GM19193 (cell line): ENCODE results near the gene PASD1.

Experiments used
- POLR2A ChIP-seq: IDR thresholded peaks from 4 replicates; pipeline ENCODE4 v1.6.1; 2011; ENCODE audit not compliant: insufficient read depth, insufficient read length; ENCODE audit errors: extremely low read depth

Gene PASD1

GRCh38 chrX:151609222-151609621 lies 45.7 kb downstream of the PASD1 start:
- no peak for TF ChIP-seq POLR2A

- no peak for TF ChIP-seq POLR2A
Observed at GRCh38 chrX:151621422-151621821, 57.9 kb downstream of the PASD1 start.

DNA sequence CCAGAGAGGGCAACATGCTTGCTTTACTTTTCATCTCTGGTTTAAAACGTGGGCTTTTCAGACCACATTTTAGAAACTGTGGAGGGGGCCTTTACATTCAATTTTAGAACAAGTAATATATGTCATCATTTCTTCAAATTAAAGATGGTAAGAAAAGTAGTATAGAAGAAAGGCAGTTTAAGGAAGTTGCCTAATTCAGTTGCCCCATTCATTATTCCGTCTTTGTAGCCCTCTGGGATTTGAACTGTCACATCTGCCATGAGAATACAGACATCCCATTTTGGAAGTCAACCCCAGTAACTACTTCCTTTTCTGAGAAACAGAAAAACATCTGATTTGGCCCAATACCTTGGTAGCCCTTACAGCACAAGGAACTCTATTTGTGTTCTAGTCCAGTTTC lies 61.2 kb downstream of the PASD1 start:
- no peak for TF ChIP-seq POLR2A

DNA sequence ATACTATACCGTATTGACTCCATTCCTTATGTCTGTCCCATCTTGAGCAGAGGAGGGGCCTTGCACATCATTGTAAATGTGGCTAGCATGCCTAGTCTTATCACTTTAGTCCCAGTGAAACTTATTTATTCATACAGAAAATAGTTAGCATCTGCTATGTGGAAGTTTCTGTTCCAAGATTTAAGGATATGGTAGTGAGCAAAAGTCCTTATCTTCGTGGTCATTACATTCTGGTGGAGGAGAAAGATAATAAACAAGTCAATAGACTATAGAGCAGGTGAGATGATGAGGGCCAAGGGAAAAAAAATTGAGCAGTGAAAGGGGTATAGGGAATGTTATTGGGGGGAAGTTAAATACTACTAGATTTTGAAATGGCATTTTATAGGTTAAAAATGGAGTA lies 68.3 kb downstream of the PASD1 start:
- no peak for TF ChIP-seq POLR2A

DNA sequence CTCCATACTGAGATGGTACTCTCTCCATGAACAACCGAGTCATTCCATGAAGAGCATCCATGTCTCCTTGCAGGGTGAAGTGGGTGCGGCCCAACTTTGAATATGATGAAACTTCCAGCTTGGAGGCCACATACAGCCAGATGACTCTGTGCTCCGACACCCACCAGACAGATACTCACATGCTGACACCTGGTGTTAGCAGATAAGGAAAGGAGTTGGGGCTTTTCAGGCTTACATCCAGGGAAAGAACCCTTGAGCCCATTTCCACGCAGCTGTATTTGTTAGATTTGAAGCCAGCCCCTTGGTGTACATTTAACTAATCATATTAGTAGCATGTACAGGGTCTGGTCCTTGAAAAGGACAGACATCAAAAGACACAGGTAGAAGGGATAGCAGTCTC lies 69.7 kb downstream of the PASD1 start:
- TF ChIP-seq POLR2A, result no peak

GRCh38 chrX:151634937-151635336 lies 71.5 kb downstream of the PASD1 start:
- no peak for TF ChIP-seq POLR2A

DNA sequence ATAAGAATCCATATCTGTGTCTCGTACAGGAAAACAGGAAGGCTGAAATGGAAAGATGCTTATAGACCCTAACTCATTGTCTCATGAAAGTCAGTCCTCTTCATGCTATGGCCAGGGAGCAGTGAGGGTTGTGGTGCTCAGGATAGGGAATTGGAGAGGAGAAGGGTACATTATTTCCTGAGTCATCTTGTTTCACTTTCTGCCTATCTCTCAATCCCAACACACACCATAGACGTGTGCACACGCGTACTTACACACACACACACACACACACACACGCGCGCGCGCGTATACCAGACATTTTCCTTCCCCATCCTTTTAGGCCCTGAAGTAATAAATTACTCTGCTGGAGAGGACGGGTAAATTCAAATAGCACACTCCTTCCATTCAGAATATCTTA lies 78.1 kb downstream of the PASD1 start:
- TF ChIP-seq POLR2A, result no peak

GRCh38 chrX:151675121-151675746 lies 111.8 kb downstream of the PASD1 start:
- TF ChIP-seq POLR2A, result no peak

- no peak for TF ChIP-seq POLR2A
Observed at GRCh38 chrX:151676196-151676595, 112.7 kb downstream of the PASD1 start.

- TF ChIP-seq POLR2A, result no peak
Observed at GRCh38 chrX:151679798-151680402, 116.4 kb downstream of the PASD1 start.

DNA sequence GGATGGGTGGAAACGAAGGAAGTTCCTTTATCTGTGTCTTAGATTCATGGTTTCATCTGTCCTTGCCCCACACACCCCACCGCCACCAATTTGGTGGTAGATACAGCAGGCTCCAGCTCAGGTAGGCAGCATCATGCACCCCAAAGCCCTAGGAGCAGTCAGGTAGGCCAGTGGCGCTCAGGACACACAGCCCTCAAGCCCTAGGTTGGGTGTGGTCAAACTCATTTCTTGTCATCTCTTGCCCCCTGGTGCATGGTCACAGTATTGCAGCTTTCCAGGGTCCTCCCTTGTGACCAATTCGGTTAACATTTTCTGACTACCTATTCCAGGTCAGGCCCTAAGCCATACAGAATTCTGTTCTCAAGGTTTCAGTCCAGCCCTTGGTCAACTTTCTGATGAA lies 117.3 kb downstream of the PASD1 start:
- no peak for TF ChIP-seq POLR2A

DNA sequence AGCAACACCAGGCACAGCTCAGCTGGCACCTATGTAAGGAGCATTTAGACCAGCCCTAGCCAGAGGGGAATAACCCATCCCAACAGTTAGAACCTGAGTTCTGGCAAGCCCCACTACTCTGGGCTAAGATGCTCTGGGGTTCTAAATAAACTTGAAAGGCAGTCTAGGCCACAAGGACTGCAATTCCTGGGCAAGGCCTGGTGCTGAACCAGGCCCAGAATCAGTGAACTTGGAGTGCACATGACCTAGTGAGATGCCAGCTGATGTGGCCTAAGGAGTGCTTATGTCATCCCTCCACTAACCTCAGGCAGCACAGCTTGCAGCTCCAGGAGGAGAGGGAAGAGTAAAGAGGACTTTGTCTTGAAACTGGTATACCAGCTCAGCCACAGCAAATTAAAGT lies 124.2 kb downstream of the PASD1 start:
- TF ChIP-seq POLR2A, result no peak

GRCh38 chrX:151688695-151689094 lies 125.2 kb downstream of the PASD1 start:
- no peak for TF ChIP-seq POLR2A

GRCh38 chrX:151692825-151693224 lies 129.3 kb downstream of the PASD1 start:
- no peak for TF ChIP-seq POLR2A

GRCh38 chrX:151694121-151694520 lies 130.6 kb downstream of the PASD1 start:
- no peak for TF ChIP-seq POLR2A

- TF ChIP-seq POLR2A, result no peak
Observed at GRCh38 chrX:151694661-151695582, 131.4 kb downstream of the PASD1 start, which contains the start of gene PRRG3. TSS of gene PRRG3 (plus strand) at chrX:151695458. CDS start at chrX:151698815, 3,357 bp downstream.
